ENCODE data around the gene WDR48.

DNA sequence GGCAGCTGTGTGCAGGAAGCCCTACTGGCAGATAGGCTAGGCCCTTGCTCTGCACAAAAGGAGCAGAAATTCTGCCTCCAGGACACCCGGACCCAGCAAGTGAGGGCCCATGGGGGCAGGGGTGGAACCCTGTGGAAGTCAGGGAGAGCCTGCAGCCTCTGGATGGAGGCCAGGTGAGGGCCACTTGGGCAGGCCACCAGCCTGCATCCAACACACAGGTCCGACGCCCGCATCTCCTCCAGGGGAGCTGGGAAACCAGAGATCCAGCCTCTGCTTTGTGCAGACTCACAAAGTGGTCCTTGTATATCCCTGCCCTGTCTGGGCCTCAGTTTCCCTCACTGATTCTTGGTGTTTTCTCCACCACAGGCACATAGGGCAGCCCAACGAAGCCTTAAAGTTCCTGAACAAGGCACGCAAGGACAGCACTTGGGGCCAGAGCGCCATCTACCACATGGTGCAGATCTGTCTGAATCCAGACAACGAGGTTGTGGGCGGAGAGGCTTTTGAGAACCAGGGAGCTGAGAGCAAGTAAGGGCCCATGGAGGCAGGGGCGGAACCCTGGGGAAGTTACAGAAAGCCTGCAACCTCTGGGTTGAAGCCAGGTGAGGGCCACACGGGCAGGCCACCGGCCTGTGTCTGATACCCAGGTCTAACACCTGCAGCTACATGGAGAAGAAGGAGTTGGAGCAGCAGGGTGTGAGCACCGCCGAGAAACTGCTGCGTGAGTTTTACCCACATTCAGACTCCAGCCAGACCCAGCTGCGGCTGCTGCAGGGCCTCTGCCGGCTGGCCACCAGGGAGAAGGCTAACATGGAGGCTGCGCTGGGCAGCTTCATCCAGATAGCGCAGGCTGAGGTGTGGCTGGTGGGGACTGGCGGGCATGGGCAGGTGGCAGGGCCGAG lies 85.0 kb downstream of the WDR48 start:
- no peak for TF ChIP-seq POLR2A (IDR thresholded peaks at IDR 0.05; ENCODE audit: low read depth, low read length)
- no peak for TF ChIP-seq TAF1 (IDR thresholded peaks at IDR 0.05; ENCODE audit: borderline replicate concordance, low read depth, low read length)
- TF ChIP-seq POLR2AphosphoS5 (IDR thresholded peaks at IDR 0.05; ENCODE audit: low read depth, low read length) = no peak
